ENCODE measurements around the gene BTBD8.
A peak's percentile ranks its signal among the peaks of the same experiment; 100 is the strongest.

Gene BTBD8

DNA sequence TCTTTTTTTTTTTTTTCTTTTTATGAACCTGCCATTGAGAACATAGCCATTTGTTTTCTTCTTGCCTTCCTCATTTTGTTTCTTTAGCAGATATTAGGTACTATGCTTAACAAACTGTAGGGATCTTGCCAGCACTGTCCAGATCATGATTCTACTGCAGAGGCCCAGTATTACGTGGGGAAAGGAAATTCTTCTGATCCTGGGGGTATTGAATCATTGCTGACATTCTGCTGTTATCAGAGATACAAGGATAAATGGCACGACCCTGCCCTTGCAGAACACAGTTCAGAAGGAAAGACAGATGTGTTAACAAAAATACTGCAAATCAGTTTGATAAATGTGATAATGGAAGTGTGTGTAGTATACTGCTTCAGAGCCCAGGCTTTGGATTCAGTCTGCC, 56.2 kb downstream of the BTBD8 start:
- H3K27me3 ChIP-seq (replicated peaks; ENCODE audit: control insufficient read depth, insufficient read depth, low read length) = no peaks in the 10 kb centered on the region
- DNase-seq (ENCODE audit: low read depth) = no peak
- peaks cover 7% of the 10 kb centered on the region for H3K4me1 ChIP-seq (ENCODE audit: control insufficient read depth, insufficient read depth, low read length)
- H3K9me3 ChIP-seq (ENCODE audit: control insufficient read depth, low read length) = no peaks in the 10 kb centered on the region
- no peak overlapping the region for H3K9ac ChIP-seq (ENCODE audit: low read length)
- H3K4me3 ChIP-seq (ENCODE audit: low read length) = no peak overlapping the region
- H3K36me3 ChIP-seq (ENCODE audit: control insufficient read depth, insufficient read depth, low read length, severe bottlenecking) = no peaks in the 10 kb centered on the region

DNA sequence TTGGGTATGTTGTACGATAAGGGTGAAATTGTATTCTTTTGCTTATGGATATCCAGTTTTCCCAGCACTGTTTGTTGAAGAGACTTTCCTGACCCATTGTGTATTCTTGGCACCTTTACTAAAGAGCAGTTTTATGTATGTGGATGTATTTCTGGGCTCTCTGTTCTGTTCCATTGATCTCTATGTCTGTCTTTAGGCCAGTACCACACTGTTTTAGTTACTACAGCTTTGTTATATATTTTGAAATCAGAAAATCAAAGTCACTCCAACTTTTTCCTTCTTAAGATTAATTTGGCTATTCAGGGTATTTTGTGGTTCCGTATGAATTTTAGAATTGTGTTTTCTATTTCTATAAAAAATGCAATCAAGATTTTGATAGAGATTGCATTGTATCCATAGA, 74.8 kb downstream of the BTBD8 start:
- Histone ChIP-seq H3K27me3 (replicated peaks; ENCODE audit: control insufficient read depth, insufficient read depth, low read length) (no peaks in the 10 kb centered on the region), H3K4me3 (ENCODE audit: low read length) (no peak overlapping the region)
- DNase-seq (ENCODE audit: low read depth) = no peak

GRCh38 chr1:92159593-92159992, 79.4 kb downstream of the BTBD8 start:
- no peaks in the 10 kb centered on the region for H3K36me3 ChIP-seq (ENCODE audit: control insufficient read depth, insufficient read depth, low read length, severe bottlenecking)

More for the DNA sequence above, 74.8 kb downstream of the BTBD8 start:
- Histone ChIP-seq H3K4me1 (ENCODE audit: control insufficient read depth, insufficient read depth, low read length) (no peaks in the 10 kb centered on the region), H3K9ac (ENCODE audit: low read length) (no peak overlapping the region), H3K36me3 (ENCODE audit: control insufficient read depth, insufficient read depth, low read length, severe bottlenecking) (peaks cover 12% of the 10 kb centered on the region), H3K9me3 (ENCODE audit: control insufficient read depth, low read length) (peaks cover 33% of the 10 kb centered on the region)

GRCh38 chr1:92165389-92165788, 85.2 kb downstream of the BTBD8 start:
- no peak overlapping the region for H3K9ac ChIP-seq (ENCODE audit: low read length)
- H3K4me1 ChIP-seq (ENCODE audit: control insufficient read depth, insufficient read depth, low read length) = no peaks in the 10 kb centered on the region
- H3K27me3 ChIP-seq (replicated peaks; ENCODE audit: control insufficient read depth, insufficient read depth, low read length) = no peaks in the 10 kb centered on the region
- no peaks in the 10 kb centered on the region for H3K36me3 ChIP-seq (ENCODE audit: control insufficient read depth, insufficient read depth, low read length, severe bottlenecking)
- peaks cover 6% of the 10 kb centered on the region for H3K9me3 ChIP-seq (ENCODE audit: control insufficient read depth, low read length)
- H3K4me3 ChIP-seq (ENCODE audit: low read length) = no peak overlapping the region
- no peak for DNase-seq (ENCODE audit: low read depth)

More at GRCh38 chr1:92159593-92159992, 79.4 kb downstream of the BTBD8 start:
- Histone ChIP-seq H3K4me1 (ENCODE audit: control insufficient read depth, insufficient read depth, low read length) (no peaks in the 10 kb centered on the region), H3K9me3 (ENCODE audit: control insufficient read depth, low read length) (peaks cover 35% of the 10 kb centered on the region), H3K27me3 (replicated peaks; ENCODE audit: control insufficient read depth, insufficient read depth, low read length) (no peaks in the 10 kb centered on the region), H3K9ac (ENCODE audit: low read length) (no peak overlapping the region), H3K4me3 (ENCODE audit: low read length) (no peak overlapping the region)
- no peak for DNase-seq (ENCODE audit: low read depth)

DNA sequence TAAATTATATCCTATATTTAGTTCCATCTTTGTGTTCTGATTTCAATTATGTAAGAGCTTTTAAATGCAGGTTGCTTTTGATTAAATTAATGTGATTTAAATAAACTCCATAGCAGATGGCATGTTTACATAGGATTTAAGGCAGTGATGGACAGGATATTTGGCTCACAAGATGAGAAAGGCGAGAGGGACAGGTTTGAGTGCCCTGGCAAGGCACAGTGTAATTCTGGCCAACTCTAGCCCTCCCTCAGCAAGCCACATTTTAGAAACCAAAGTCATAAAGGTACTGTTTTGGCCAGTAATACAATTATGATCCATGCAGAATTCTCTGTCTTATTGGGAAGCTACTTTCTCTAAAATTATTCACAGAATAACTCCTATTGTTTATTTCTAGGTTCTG, 87.0 kb downstream of the BTBD8 start:
- no peak overlapping the region for H3K4me3 ChIP-seq (ENCODE audit: low read length)
- H3K36me3 ChIP-seq (ENCODE audit: control insufficient read depth, insufficient read depth, low read length, severe bottlenecking) = no peaks in the 10 kb centered on the region
- H3K9me3 ChIP-seq (ENCODE audit: control insufficient read depth, low read length) = no peaks in the 10 kb centered on the region
- no peak for DNase-seq (ENCODE audit: low read depth)
- H3K9ac ChIP-seq (ENCODE audit: low read length) = no peak overlapping the region
- no peaks in the 10 kb centered on the region for H3K4me1 ChIP-seq (ENCODE audit: control insufficient read depth, insufficient read depth, low read length)
- H3K27me3 ChIP-seq (replicated peaks; ENCODE audit: control insufficient read depth, insufficient read depth, low read length) = no peaks in the 10 kb centered on the region

DNA sequence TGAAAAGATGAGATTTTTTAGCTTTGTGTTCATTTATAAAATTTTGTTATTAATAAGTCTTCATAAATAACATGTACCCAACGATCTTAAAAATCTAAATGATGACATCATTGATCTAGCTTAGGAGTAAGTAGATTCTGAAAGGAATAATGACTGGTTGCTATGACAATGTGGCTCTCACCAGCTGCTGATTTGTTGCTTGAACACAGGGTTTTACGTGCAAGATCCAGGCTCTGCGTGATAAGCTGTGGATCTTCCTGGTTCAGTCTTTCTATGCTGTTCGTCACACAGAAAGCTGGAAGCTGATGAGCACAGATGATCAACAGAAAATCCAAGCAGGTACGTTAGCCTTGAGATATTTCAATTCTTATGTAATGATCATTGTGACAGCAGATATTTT, 88.5 kb downstream of the BTBD8 start:
- Histone ChIP-seq H3K9ac (ENCODE audit: low read length) (no peak overlapping the region), H3K9me3 (ENCODE audit: control insufficient read depth, low read length) (no peaks in the 10 kb centered on the region), H3K36me3 (ENCODE audit: control insufficient read depth, insufficient read depth, low read length, severe bottlenecking) (no peaks in the 10 kb centered on the region), H3K4me1 (ENCODE audit: control insufficient read depth, insufficient read depth, low read length) (no peaks in the 10 kb centered on the region), H3K4me3 (ENCODE audit: low read length) (no peak overlapping the region), H3K27me3 (replicated peaks; ENCODE audit: control insufficient read depth, insufficient read depth, low read length) (no peaks in the 10 kb centered on the region)
- DNase-seq (ENCODE audit: low read depth) = no peak

- H3K4me3 ChIP-seq (ENCODE audit: low read length) = no peak overlapping the region
- H3K4me1 ChIP-seq (ENCODE audit: control insufficient read depth, insufficient read depth, low read length) = no peaks in the 10 kb centered on the region
- DNase-seq (ENCODE audit: low read depth) = no peak
- H3K9me3 ChIP-seq (ENCODE audit: control insufficient read depth, low read length) = no peaks in the 10 kb centered on the region
- no peaks in the 10 kb centered on the region for H3K36me3 ChIP-seq (ENCODE audit: control insufficient read depth, insufficient read depth, low read length, severe bottlenecking)
- no peak overlapping the region for H3K9ac ChIP-seq (ENCODE audit: low read length)
- no peaks in the 10 kb centered on the region for H3K27me3 ChIP-seq (replicated peaks; ENCODE audit: control insufficient read depth, insufficient read depth, low read length)
These were observed 89.3 kb downstream of the BTBD8 start for GRCh38 chr1:92169214-92170005.

- no peak overlapping the region for H3K9ac ChIP-seq (ENCODE audit: low read length)
- H3K4me1 ChIP-seq (ENCODE audit: control insufficient read depth, insufficient read depth, low read length) = peaks cover 19% of the 10 kb centered on the region
- no peaks in the 10 kb centered on the region for H3K27me3 ChIP-seq (replicated peaks; ENCODE audit: control insufficient read depth, insufficient read depth, low read length)
- no peak overlapping the region for H3K4me3 ChIP-seq (ENCODE audit: low read length)
- peak; percentile 82 for DNase-seq (ENCODE audit: low read depth)
- H3K9me3 ChIP-seq (ENCODE audit: control insufficient read depth, low read length) = no peaks in the 10 kb centered on the region
- peaks cover 6% of the 10 kb centered on the region for H3K36me3 ChIP-seq (ENCODE audit: control insufficient read depth, insufficient read depth, low read length, severe bottlenecking)
These were observed 104.5 kb downstream of the BTBD8 start for GRCh38 chr1:92184632-92185031.

- no peak overlapping the region for H3K9ac ChIP-seq (ENCODE audit: low read length)
- DNase-seq (ENCODE audit: low read depth) = peak; percentile 57
- H3K9me3 ChIP-seq (ENCODE audit: control insufficient read depth, low read length) = no peaks in the 10 kb centered on the region
- H3K4me3 ChIP-seq (ENCODE audit: low read length) = no peak overlapping the region
- H3K36me3 ChIP-seq (ENCODE audit: control insufficient read depth, insufficient read depth, low read length, severe bottlenecking) = no peaks in the 10 kb centered on the region
- peaks cover 19% of the 10 kb centered on the region for H3K4me1 ChIP-seq (ENCODE audit: control insufficient read depth, insufficient read depth, low read length)
- no peaks in the 10 kb centered on the region for H3K27me3 ChIP-seq (replicated peaks; ENCODE audit: control insufficient read depth, insufficient read depth, low read length)
These were observed 105.9 kb downstream of the BTBD8 start for GRCh38 chr1:92186081-92186480.

DNA sequence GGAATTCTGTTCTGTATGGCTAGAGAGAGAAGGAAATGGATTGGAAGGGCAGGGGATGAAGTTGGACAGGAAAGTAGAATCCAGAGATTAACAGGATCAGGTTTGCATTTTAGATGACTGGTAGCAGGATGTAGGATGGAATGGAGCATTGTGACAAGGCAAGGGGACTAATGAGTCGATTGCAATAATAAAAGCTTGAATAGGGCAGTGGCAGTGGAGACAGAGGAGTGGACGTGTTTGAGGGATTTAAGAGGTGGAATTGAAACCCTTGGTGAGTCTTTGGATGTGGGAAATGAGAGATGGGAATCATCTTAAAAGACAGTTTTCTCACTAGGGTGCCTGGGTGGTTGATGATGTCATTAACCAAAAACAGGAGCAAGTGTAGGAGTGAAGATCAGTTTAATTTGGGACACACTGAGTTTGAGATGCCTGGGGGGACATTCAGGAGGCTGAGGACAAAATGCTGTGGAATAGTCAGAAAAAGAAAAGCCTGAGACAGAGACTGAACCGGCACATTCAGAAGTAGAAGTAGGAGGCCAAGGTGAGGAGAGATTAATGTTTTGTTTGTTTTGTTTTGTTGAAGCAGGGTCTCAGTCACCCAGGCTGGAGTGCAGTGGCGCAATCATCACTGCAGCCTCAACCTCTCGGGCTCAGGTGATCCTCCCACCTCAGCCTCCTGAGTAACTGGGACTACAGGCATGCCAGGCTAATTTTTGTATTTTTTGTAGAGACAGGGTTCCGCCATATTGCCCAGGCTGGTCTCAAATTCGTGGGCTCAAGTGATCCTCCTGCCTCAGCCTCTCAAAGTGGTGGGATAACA, 108.5 kb downstream of the BTBD8 start:
- H3K4me1 ChIP-seq (ENCODE audit: control insufficient read depth, insufficient read depth, low read length) = peaks cover 19% of the 10 kb centered on the region
- H3K9ac ChIP-seq (ENCODE audit: low read length) = no peak overlapping the region
- H3K36me3 ChIP-seq (ENCODE audit: control insufficient read depth, insufficient read depth, low read length, severe bottlenecking) = no peaks in the 10 kb centered on the region
- H3K27me3 ChIP-seq (replicated peaks; ENCODE audit: control insufficient read depth, insufficient read depth, low read length) = no peaks in the 10 kb centered on the region
- H3K9me3 ChIP-seq (ENCODE audit: control insufficient read depth, low read length) = no peaks in the 10 kb centered on the region
- DNase-seq (ENCODE audit: low read depth) = no peak
- H3K4me3 ChIP-seq (ENCODE audit: low read length) = no peak overlapping the region

DNA sequence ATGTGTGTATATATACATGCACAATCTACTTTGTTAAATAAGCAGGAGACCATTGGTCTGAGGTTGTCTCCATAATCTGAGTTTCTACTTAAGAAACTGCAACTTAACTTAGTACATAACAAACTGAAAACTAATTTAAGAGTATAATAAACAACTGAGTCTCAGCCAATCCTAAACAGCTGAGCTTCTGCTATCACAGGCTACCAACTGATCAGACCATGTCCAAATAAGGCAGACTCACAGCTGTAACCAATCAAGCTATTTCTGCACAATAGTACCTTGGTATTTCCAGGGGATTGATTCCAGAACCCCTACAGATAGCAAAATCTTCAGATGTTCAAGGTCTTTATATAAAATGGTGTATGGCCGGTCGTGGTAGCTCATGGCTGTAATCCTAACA, 111.6 kb downstream of the BTBD8 start:
- Histone ChIP-seq H3K9ac (ENCODE audit: low read length) (no peak overlapping the region), H3K36me3 (ENCODE audit: control insufficient read depth, insufficient read depth, low read length, severe bottlenecking) (no peaks in the 10 kb centered on the region), H3K27me3 (replicated peaks; ENCODE audit: control insufficient read depth, insufficient read depth, low read length) (no peaks in the 10 kb centered on the region), H3K4me1 (ENCODE audit: control insufficient read depth, insufficient read depth, low read length) (no peaks in the 10 kb centered on the region), H3K4me3 (ENCODE audit: low read length) (no peak overlapping the region), H3K9me3 (ENCODE audit: control insufficient read depth, low read length) (no peaks in the 10 kb centered on the region)
- DNase-seq (ENCODE audit: low read depth) = no peak

All from adipocyte (in vitro differentiated cells).